ENCODE measurements around the gene LPO. TPM values are rescaled to one million over a fixed set of nuclear protein-coding genes. Genes with fewer than 3 reads are reported as not detected.

The LPO gene
- total and polyA plus RNA-seq, 2 donors (not counting 3 experiments of a cell fraction or from before 2014, with no cell fraction given): not detected

DNA sequence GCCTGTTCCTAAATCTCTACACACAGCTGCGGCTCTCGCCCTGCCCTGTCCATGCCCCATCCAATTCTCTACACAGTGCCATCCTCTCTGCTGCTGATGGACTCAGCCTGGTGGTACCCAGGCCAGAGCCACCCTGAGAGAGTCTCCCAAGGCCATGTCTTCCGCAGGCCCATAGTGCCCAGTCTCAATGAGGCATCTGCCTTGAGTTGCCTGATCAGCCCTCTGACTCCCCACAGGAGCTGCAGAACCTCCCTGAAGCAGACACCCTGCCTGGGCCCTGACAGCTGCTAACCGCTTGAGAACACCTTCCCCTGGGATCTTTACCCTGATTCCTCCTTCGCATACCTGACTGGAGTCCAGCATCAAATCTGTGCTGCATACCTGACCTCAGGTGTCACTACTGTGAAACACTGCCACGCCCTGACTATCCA, 76.9 kb downstream of the LPO start:
- Histone ChIP-seq H3K4me2 (ENCODE audit: insufficient read depth, low read length) (no peak overlapping the region), H3K4me3 (replicated peaks in 1 of 3; ENCODE audit: insufficient read depth in 1 of 3, low read depth in 1 of 3, low read length in 3 of 3) (no peak overlapping the region), H3K27ac (ENCODE audit: insufficient read depth, low read depth, low read length) (no peak overlapping the region), H3K79me2 (ENCODE audit: control insufficient read depth, insufficient read depth, low read length) (no peaks in the 10 kb centered on the region), H3K27me3 (ENCODE audit: control insufficient read depth in 2 of 2, insufficient read depth in 2 of 2, low read length in 2 of 2) (no peaks in the 10 kb centered on the region), H3K36me3 (ENCODE audit: control insufficient read depth in 2 of 2, extremely low read depth in 1 of 2, insufficient read depth in 2 of 2, low read length in 2 of 2) (no peaks in the 10 kb centered on the region), H3K9ac (replicated peaks; ENCODE audit: extremely low read depth, insufficient read depth, low read length) (no peak overlapping the region), H2AFZ (ENCODE audit: low read depth, low read length) (no peak overlapping the region), H3K9me1 (replicated peaks; ENCODE audit: control insufficient read depth, extremely low read depth, insufficient read depth, low read length) (no peaks in the 10 kb centered on the region), H3K4me1 (ENCODE audit: control insufficient read depth, extremely low read depth, insufficient read depth, low read length) (no peaks in the 10 kb centered on the region), H3K9me3 (replicated peaks; ENCODE audit: control insufficient read depth, insufficient read depth, low read length) (no peaks in the 10 kb centered on the region), H4K20me1 (replicated peaks; ENCODE audit: control insufficient read depth, extremely low read depth, insufficient read depth, low read length) (no peaks in the 10 kb centered on the region)
- no peak for FAIRE-seq
- dilution Hi-C loops (cut with MboI; ENCODE audit: extremely low pct_ligation_motif_present, low sequenced_read_pairs): no loop called here
- no peak for DNase-seq (ENCODE audit: low read depth, low spot score)
- intact Hi-C loops (cut with micrococcal nuclease): no loop called here
- ChIA-PET POLR2A (no interaction called here), CTCF (interaction anchor here (0.8 to 5.6 kb wide), 4 partner anchors 11 to 144 kb away, joined by 3 to 79 read pairs (median 4); partner anchors contain the start of gene RNF43)
- TF ChIP-seq MYC (IDR thresholded peaks at IDR 0.05; ENCODE audit: low read depth, low read length): no peak
- TF ChIP-seq, protein P1, sequence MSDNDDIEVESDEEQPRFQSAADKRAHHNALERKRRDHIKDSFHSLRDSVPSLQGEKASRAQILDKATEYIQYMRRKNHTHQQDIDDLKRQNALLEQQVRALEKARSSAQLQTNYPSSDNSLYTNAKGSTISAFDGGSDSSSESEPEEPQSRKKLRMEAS (IDR thresholded peaks at IDR 0.05; ENCODE audit: insufficient read depth, insufficient read length): no peak
- TF ChIP-seq FOS (IDR thresholded peaks at IDR 0.05; ENCODE audit: borderline replicate concordance, insufficient read depth, low read length): no peak
- BruUV-seq (replicated peaks): no TSS peak

DNA sequence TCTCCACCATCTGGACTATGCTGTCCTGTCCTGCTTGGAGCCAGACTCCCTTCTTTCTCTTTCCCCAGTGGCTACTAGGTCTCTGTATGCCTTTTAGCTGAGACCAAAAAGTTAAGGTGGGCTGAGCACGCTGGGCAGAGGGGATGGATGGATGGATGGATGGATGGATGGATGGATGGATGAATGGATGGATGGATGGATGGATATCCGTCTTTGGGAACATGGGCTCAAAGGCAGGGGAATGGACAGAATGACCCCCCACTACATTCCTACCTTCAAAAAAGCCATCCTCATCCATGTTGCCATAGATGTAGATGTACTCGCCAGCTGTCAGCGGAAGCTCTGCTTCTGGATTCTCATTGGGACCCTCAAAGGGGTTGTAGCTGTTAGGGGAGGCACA, 77.4 kb downstream of the LPO start:
- H3K9me1 ChIP-seq (replicated peaks; ENCODE audit: control insufficient read depth, extremely low read depth, insufficient read depth, low read length): no peaks in the 10 kb centered on the region
- H3K4me3 ChIP-seq (replicated peaks in 1 of 3; ENCODE audit: insufficient read depth in 1 of 3, low read depth in 1 of 3, low read length in 3 of 3): no peak overlapping the region
- FAIRE-seq: no peak
- TF ChIP-seq, protein P2, sequence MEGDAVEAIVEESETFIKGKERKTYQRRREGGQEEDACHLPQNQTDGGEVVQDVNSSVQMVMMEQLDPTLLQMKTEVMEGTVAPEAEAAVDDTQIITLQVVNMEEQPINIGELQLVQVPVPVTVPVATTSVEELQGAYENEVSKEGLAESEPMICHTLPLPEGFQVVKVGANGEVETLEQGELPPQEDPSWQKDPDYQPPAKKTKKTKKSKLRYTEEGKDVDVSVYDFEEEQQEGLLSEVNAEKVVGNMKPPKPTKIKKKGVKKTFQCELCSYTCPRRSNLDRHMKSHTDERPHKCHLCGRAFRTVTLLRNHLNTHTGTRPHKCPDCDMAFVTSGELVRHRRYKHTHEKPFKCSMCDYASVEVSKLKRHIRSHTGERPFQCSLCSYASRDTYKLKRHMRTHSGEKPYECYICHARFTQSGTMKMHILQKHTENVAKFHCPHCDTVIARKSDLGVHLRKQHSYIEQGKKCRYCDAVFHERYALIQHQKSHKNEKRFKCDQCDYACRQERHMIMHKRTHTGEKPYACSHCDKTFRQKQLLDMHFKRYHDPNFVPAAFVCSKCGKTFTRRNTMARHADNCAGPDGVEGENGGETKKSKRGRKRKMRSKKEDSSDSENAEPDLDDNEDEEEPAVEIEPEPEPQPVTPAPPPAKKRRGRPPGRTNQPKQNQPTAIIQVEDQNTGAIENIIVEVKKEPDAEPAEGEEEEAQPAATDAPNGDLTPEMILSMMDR (IDR thresholded peaks at IDR 0.05; ENCODE audit: extremely low read depth in 1 of 2, insufficient read depth in 1 of 2, low read depth in 1 of 2, low read length in 2 of 2): no peak
- TF ChIP-seq FOS (IDR thresholded peaks at IDR 0.05; ENCODE audit: borderline replicate concordance, insufficient read depth, low read length): no peak
- TF ChIP-seq, protein P1 (IDR thresholded peaks at IDR 0.05; ENCODE audit: insufficient read depth, insufficient read length): no peak
- TF ChIP-seq JUN (IDR thresholded peaks at IDR 0.05; ENCODE audit: borderline replicate concordance, insufficient read depth, insufficient read length, low read depth): no peak
- TF ChIP-seq EZH2 (IDR thresholded peaks at IDR 0.05; ENCODE audit: borderline replicate concordance, low read depth, low read length, severe bottlenecking): no peak
- no peak for TF ChIP-seq POLR2AphosphoS5 (IDR thresholded peaks at IDR 0.05; ENCODE audit: insufficient read depth, low read depth, low read length)
- BruUV-seq (replicated peaks): no TSS peak
- H3K27me3 ChIP-seq (ENCODE audit: control insufficient read depth in 2 of 2, insufficient read depth in 2 of 2, low read length in 2 of 2): no peaks in the 10 kb centered on the region
- CTCF ChIA-PET: interaction anchor here (0.8 to 5.6 kb wide), 4 partner anchors 12 to 131 kb away, joined by 3 to 79 read pairs (median 32); partner anchors contain the start of gene RNF43
- H3K9ac ChIP-seq (replicated peaks; ENCODE audit: extremely low read depth, insufficient read depth, low read length): no peak overlapping the region
- POLR2A ChIA-PET: no interaction called here
- H3K79me2 ChIP-seq (ENCODE audit: control insufficient read depth, insufficient read depth, low read length): no peaks in the 10 kb centered on the region
- intact Hi-C loops (cut with micrococcal nuclease): no loop called here
- H2AFZ ChIP-seq (ENCODE audit: low read depth, low read length): no peak overlapping the region
- no peaks in the 10 kb centered on the region for H3K4me1 ChIP-seq (ENCODE audit: control insufficient read depth, extremely low read depth, insufficient read depth, low read length)
- dilution Hi-C loops (cut with MboI; ENCODE audit: extremely low pct_ligation_motif_present, low sequenced_read_pairs): no loop called here
- H3K4me2 ChIP-seq (ENCODE audit: insufficient read depth, low read length): no peak overlapping the region
- H4K20me1 ChIP-seq (replicated peaks; ENCODE audit: control insufficient read depth, extremely low read depth, insufficient read depth, low read length): no peaks in the 10 kb centered on the region
- no peaks in the 10 kb centered on the region for H3K9me3 ChIP-seq (replicated peaks; ENCODE audit: control insufficient read depth, insufficient read depth, low read length)
- H3K27ac ChIP-seq (ENCODE audit: insufficient read depth, low read depth, low read length): no peak overlapping the region
- DNase-seq (ENCODE audit: low read depth, low spot score): no peak
- no peaks in the 10 kb centered on the region for H3K36me3 ChIP-seq (ENCODE audit: control insufficient read depth in 2 of 2, extremely low read depth in 1 of 2, insufficient read depth in 2 of 2, low read length in 2 of 2)

Data from endothelial cell of umbilical vein (primary cell).